Stomach (tissue), 9 donors: ENCODE data around the gene ACP6. TPM values are rescaled to one million over a fixed set of nuclear protein-coding genes. Genes with fewer than 3 reads are reported as not detected.

Source experiments
- DNase-seq, 2 donors: peaks; one replicate each; pipeline versions ENCODE4 v3.0.0 to v3.0.0-alpha.2; 2013 to 2019
- H3K27ac ChIP-seq, 5 donors: fragments of 200-600 bp in 4 of 5; sonication (generic) in 4 of 5; one replicate each; pipeline ENCODE4 v1.5.1; 2013 to 2019; ENCODE audit warnings: mild to moderate bottlenecking in 1 of 5, moderate library complexity in 1 of 5
- H3K27me3 ChIP-seq, 3 donors: fragments of 200-600 bp; sonication (generic); one replicate each; pipeline ENCODE4 v1.5.1; 2017 to 2019; ENCODE audit warnings: mixed run types in 1 of 3
- H3K36me3 ChIP-seq, 4 donors: fragments of 200-600 bp; sonication (generic); 1 replicate in 3 of 4; 2 replicates in 1 of 4; pipeline ENCODE4 v1.5.1; 2016 to 2019
- H3K4me1 ChIP-seq, 4 donors: fragments of 200-600 bp; sonication (generic); one replicate each; pipeline ENCODE4 v1.5.1; 2016 to 2019
- H3K4me3 ChIP-seq, 4 donors: fragments of 200-600 bp; sonication (generic) in 3 of 4; one replicate each; pipeline ENCODE4 v1.5.1; 2016 to 2019; ENCODE audit warnings: mild to moderate bottlenecking in 1 of 4
- H3K9me3 ChIP-seq, 4 donors: fragments of 200-600 bp; sonication (generic); one replicate each; pipeline ENCODE4 v1.5.1; 2016 to 2019
- EP300 ChIP-seq: sonication (generic); formaldehyde crosslinking; IDR thresholded peaks from one replicate; pipeline ENCODE4 v1.6.1; 2017; ENCODE audit warnings: antibody characterized with exemption
- POLR2A ChIP-seq, 4 donors: fragments of 450-650 bp; IDR thresholded peaks; one replicate each; pipeline ENCODE4 v1.6.1; 2016; ENCODE audit warnings: antibody characterized with exemption in 4 of 4, control low read depth in 2 of 4, mild to moderate bottlenecking in 1 of 4, moderate library complexity in 1 of 4
- POLR2AphosphoS5 ChIP-seq, 3 donors: sonication (generic); formaldehyde crosslinking; IDR thresholded peaks; one replicate each; pipeline ENCODE4 v1.6.1; 2016; ENCODE audit warnings: antibody characterized with exemption in 3 of 3
- WGBS, 5 donors: extraction: QIAGEN DNeasy Blood & Tissue Kit in 3 of 5; methylation state at CpG; one replicate each; pipeline versions ENCODE4 v1.1.5 to v1.1.7; 2013 to 2018; 5-methylcytosine and 5-hydroxymethylcytosine counted together
- intact Hi-C: fragments of 100-400 bp; cut with DNase I; formaldehyde crosslinking; loops from one replicate; pipeline ENCODE4 v1.15.1; 2023; ENCODE audit warnings: low total_unique reads
- polyA plus RNA-seq, 3 donors: library from polyadenylated mRNA; stranded (reverse); fragments of 200-250 nt; gene quantifications; one replicate each; pipeline ENCODE4 v1.2.3, GENCODE V29; 2013
- total RNA-seq, 5 donors: library from RNA; depleted of rRNA; stranded (reverse); fragments of >200 nt; gene quantifications; one replicate each; pipeline versions ENCODE4 v1.1.0 to v1.2.3, GENCODE V29; 2014 to 2016
- TF ChIP-seq, protein P1 (sequence below), 7 experiments: fragments of 450-650 bp in 4 of 7; fragments of 200-600 bp in 3 of 7; sonication (generic) in 3 of 7; IDR thresholded peaks; one replicate each; pipeline ENCODE4 v1.5.1; 2016 to 2019; ENCODE audit warnings: antibody characterized with exemption in 7 of 7, control low read depth in 2 of 7, mild to moderate bottlenecking in 1 of 7
- donor health status: healthy with polysubstance abuse.
- donor health status: Bipolar disorder and iron deficiency.
- donor health status: healthy.

The ACP6 gene
- total and polyA plus RNA-seq, 8 donors = 3.5 to 55.9 (median 20.0) TPM

DNA sequence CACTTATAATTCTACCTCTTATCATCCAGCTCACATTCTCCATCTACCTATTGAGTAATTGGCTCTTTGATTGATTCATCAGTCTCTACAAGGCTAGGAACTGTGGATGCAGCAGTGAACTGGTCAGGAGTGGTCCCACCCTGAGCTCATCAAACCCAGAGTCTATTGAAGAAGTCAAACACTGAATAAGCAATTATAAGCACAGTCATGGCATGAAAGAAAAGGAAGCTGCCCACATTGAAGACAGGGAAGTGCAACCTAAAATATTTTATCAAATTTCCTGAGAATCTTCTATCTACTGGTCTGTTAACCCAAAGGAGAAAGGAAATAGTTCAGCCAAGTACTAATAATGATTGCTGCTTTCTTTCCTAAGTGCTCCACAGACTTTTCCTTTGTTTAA is 35.7 kb downstream of the ACP6 start:
- DNase-seq = no peak
- no peak overlapping the region for H3K4me3 ChIP-seq
- intact Hi-C loops = no loop called here
- peaks cover 0 to 14% (median 0%) of the 10 kb centered on the region in 4 donors for H3K36me3 ChIP-seq
- no peaks in the 10 kb centered on the region for H3K9me3 ChIP-seq
- TF ChIP-seq POLR2AphosphoS5 (IDR thresholded peaks at IDR 0.05) (no peak), EP300 (no peak), POLR2A (IDR thresholded peaks at IDR 0.05) (no peak)
- no peaks in the 10 kb centered on the region for H3K27me3 ChIP-seq
- peaks cover 0 to 10% (median 0%) of the 10 kb centered on the region in 4 donors for H3K4me1 ChIP-seq
- H3K27ac ChIP-seq = peak overlapping the region in 1 of 5 donors; percentile 56

DNA sequence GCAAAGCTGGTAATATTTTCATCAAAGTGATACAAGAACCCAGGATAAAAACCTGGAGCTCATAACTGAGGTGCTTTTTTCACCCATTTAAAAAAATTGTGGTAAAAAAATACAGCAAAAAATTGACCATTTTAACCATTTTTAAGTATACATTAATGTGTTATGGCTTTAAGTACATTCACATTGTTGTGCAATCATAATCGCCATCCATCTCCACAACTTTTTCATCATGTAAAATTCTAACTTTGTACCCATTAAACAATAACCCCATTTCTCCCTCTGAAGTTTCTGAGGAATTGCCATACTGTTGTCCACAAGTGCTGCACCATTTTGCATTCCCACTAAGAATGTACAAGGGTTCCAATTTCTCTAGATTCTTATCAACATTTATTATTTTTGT is 36.6 kb downstream of the ACP6 start:
- TF ChIP-seq POLR2A (IDR thresholded peaks at IDR 0.05) = no peak
- TF ChIP-seq POLR2AphosphoS5 (IDR thresholded peaks at IDR 0.05) = no peak
- no peak for TF ChIP-seq EP300
- TF ChIP-seq, protein P1, sequence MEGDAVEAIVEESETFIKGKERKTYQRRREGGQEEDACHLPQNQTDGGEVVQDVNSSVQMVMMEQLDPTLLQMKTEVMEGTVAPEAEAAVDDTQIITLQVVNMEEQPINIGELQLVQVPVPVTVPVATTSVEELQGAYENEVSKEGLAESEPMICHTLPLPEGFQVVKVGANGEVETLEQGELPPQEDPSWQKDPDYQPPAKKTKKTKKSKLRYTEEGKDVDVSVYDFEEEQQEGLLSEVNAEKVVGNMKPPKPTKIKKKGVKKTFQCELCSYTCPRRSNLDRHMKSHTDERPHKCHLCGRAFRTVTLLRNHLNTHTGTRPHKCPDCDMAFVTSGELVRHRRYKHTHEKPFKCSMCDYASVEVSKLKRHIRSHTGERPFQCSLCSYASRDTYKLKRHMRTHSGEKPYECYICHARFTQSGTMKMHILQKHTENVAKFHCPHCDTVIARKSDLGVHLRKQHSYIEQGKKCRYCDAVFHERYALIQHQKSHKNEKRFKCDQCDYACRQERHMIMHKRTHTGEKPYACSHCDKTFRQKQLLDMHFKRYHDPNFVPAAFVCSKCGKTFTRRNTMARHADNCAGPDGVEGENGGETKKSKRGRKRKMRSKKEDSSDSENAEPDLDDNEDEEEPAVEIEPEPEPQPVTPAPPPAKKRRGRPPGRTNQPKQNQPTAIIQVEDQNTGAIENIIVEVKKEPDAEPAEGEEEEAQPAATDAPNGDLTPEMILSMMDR (IDR thresholded peaks at IDR 0.05) = no peak
- Histone ChIP-seq H3K4me3 (no peak overlapping the region), H3K4me1 (peaks cover 0 to 10% (median 0%) of the 10 kb centered on the region in 4 donors), H3K9me3 (no peaks in the 10 kb centered on the region), H3K36me3 (peaks cover 0 to 14% (median 0%) of the 10 kb centered on the region in 4 donors), H3K27ac (no peak overlapping the region), H3K27me3 (no peaks in the 10 kb centered on the region)
- no peak for DNase-seq
- intact Hi-C loops = no loop called here
- 88 to 98% (median 92%) methylated on average over 1 of the region's 1 CpG for whole genome bisulfite sequencing, 5 donors

DNA sequence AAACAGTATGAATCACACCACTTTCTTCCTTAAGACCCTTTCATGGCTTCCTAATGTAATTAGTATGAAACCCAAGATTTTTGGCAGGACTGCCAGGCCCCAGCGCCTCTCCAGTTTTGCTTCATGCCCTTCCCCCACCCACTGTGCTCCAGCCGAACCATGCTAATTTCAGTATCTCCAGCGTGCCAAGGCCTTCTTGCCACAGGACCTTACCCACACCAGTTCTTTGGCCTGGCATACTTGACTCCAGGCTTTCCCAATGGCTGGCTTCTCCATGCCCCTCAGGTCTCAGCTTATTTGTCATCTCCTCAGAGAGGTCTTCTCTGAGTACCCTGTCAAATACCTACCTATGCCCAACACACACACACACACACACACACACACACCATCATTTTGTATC is 38.5 kb downstream of the ACP6 start:
- no peak for DNase-seq
- intact Hi-C loops = no loop called here

DNA sequence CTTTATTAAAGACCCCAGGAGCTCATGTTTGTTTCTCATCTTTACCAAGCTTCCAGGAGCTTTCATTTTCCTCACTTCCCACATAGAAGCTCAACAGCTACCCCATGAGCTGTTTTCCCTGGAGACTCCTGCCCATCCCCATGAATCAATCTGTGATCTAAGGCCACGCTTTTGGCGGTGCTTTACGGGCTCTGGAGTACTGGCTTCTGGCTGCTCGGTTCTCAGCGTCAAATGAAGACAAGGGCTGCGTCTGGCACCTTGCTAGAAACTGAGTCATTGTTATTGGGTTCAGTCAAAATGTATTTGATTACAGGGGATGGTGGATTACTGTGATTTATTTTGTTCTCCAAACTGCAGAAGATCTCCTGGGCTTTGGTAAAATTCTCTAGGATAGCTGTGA is 39.9 kb downstream of the ACP6 start:
- Histone ChIP-seq H3K36me3 (peaks cover 0 to 14% (median 0%) of the 10 kb centered on the region in 4 donors), H3K4me1 (peaks cover 0 to 24% (median 7%) of the 10 kb centered on the region in 4 donors), H3K9me3 (no peaks in the 10 kb centered on the region), H3K4me3 (no peak overlapping the region), H3K27me3 (no peaks in the 10 kb centered on the region), H3K27ac (peak overlapping the region in 1 of 5 donors; percentile 26)
- intact Hi-C loops = no loop called here
- WGBS, 5 donors = 67 to 86% (median 75%) methylated on average over 6 of the region's 6 CpGs
- DNase-seq = no peak
- TF ChIP-seq EP300 = no peak
- TF ChIP-seq POLR2A (IDR thresholded peaks at IDR 0.05) = no peak
- TF ChIP-seq, protein P1 (IDR thresholded peaks at IDR 0.05) = no peak
- no peak for TF ChIP-seq POLR2AphosphoS5 (IDR thresholded peaks at IDR 0.05)

More for the DNA sequence above, 38.5 kb downstream of the ACP6 start:
- Histone ChIP-seq H3K4me1 (peaks cover 0 to 14% (median 5%) of the 10 kb centered on the region in 4 donors), H3K27me3 (no peaks in the 10 kb centered on the region), H3K4me3 (no peak overlapping the region), H3K36me3 (peaks cover 0 to 14% (median 0%) of the 10 kb centered on the region in 4 donors), H3K9me3 (no peaks in the 10 kb centered on the region), H3K27ac (no peak overlapping the region)
- 86 to 96% (median 93%) methylated on average over 3 of the region's 3 CpGs for WGBS, 5 donors
- TF ChIP-seq, protein P1 (IDR thresholded peaks at IDR 0.05) = no peak
- TF ChIP-seq POLR2A (IDR thresholded peaks at IDR 0.05) (no peak), EP300 (no peak), POLR2AphosphoS5 (IDR thresholded peaks at IDR 0.05) (no peak)

DNA sequence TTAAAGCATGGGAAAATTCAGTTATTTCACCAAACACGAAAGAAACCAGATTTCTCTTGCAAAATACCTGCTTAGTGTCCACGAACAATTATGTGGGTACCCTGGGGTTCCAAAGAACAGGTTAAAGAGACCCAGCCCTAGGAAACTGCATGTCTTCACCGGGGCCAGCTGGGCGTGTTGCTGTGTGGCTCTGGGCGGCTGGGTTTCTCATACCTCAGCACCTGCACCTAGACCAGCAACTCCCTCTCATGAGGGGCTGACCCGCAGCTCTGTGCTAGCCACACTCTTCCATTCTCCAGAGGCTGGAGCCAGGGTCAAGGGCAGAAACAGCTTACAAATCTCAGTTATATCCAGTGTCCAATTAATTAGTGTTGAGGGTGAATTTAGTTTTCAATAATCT is 40.3 kb downstream of the ACP6 start:
- Histone ChIP-seq H3K27me3 (no peaks in the 10 kb centered on the region), H3K4me3 (no peak overlapping the region), H3K27ac (no peak overlapping the region), H3K9me3 (no peaks in the 10 kb centered on the region), H3K36me3 (peaks cover 0 to 14% (median 0%) of the 10 kb centered on the region in 4 donors), H3K4me1 (peaks cover 0 to 28% (median 8%) of the 10 kb centered on the region in 4 donors)
- 79 to 84% (median 79%) methylated on average over 6 of the region's 6 CpGs for WGBS, 5 donors
- intact Hi-C loops = no loop called here
- DNase-seq = no peak
- TF ChIP-seq POLR2A (IDR thresholded peaks at IDR 0.05) = no peak
- no peak for TF ChIP-seq EP300
- TF ChIP-seq POLR2AphosphoS5 (IDR thresholded peaks at IDR 0.05) = no peak
- TF ChIP-seq, protein P1 (IDR thresholded peaks at IDR 0.05) = no peak
